Prostate gland (tissue), 2 donors: ENCODE measurements around the gene GUCY1A1. TPM values are rescaled to one million over a fixed set of nuclear protein-coding genes. Genes with fewer than 3 reads are reported as not detected.

ENCODE experiments used
- DNase-seq: peaks from one replicate; pipeline ENCODE4 v3.0.0-alpha.2; 2019; ENCODE audit warnings: low spot score
- H3K27ac ChIP-seq, 2 donors: fragments of 200-600 bp; sonication (generic); 2 replicates each; pipeline ENCODE4 v1.5.1; 2017 to 2019
- H3K27me3 ChIP-seq: fragments of 200-600 bp; sonication (generic); replicated peaks from 2 replicates; pipeline ENCODE4 v1.5.1; 2019; ENCODE audit not compliant: insufficient read depth
- H3K36me3 ChIP-seq, 2 donors: fragments of 200-600 bp; sonication (generic); 1 replicate in 1 of 2; 2 replicates in 1 of 2; pipeline versions ENCODE4 v1.5.1 to v1.8.1; 2017 to 2019
- H3K4me1 ChIP-seq: fragments of 200-600 bp; sonication (generic); replicated peaks from 2 replicates; pipeline ENCODE4 v1.5.1; 2019
- H3K4me3 ChIP-seq, 2 donors: fragments of 200-600 bp; sonication (generic); 2 replicates each; pipeline ENCODE4 v1.5.1; 2017 to 2019
- H3K9me3 ChIP-seq: fragments of 200-600 bp; sonication (generic); 2 replicates; pipeline ENCODE4 v1.5.1; 2017
- CTCF ChIP-seq, 4 experiments: fragments of 200-600 bp in 2 of 4; fragments of 450-650 bp in 2 of 4; sonication (generic) in 2 of 4; IDR thresholded peaks; 1 replicate in 3 of 4; 2 replicates in 1 of 4; pipeline ENCODE4 v1.5.1; 2016 to 2019; ENCODE audit warnings: antibody characterized with exemption in 4 of 4, mild to moderate bottlenecking in 2 of 4, moderate library complexity in 2 of 4
- POLR2A ChIP-seq: fragments of 450-650 bp; IDR thresholded peaks from one replicate; pipeline ENCODE4 v1.6.1; 2016; ENCODE audit warnings: antibody characterized with exemption, mild to moderate bottlenecking
- POLR2AphosphoS5 ChIP-seq: sonication (generic); formaldehyde crosslinking; IDR thresholded peaks from one replicate; pipeline ENCODE4 v1.6.1; 2017; ENCODE audit warnings: antibody characterized with exemption
- WGBS: methylation state at CpG from one replicate; pipeline ENCODE4 v1.1.5; 2018; 5-methylcytosine and 5-hydroxymethylcytosine counted together
- intact Hi-C: fragments of 100-400 bp; cut with DNase I; formaldehyde crosslinking; loops from one replicate; pipeline ENCODE4 v1.14.2; 2022
- total RNA-seq, 2 donors: library from RNA; depleted of rRNA; stranded (reverse); fragments of >200 nt; gene quantifications; one replicate each; pipeline ENCODE4 v1.1.0, GENCODE V29; 2016

The GUCY1A1 gene
- total RNA-seq, 2 donors from 2014 or later: 49.8 to 103 TPM

GRCh38 chr4:155679343-155679742 lies 12.7 kb downstream of the GUCY1A1 start:
- H3K4me3 ChIP-seq: no peak overlapping the region
- intact Hi-C loops: no loop called here

GRCh38 chr4:155681886-155682285 lies 15.2 kb downstream of the GUCY1A1 start:
- intact Hi-C loops: no loop called here
- Histone ChIP-seq H3K27me3 (no peaks in the 10 kb centered on the region), H3K27ac (no peak overlapping the region), H3K36me3 (no peaks in the 10 kb centered on the region), H3K4me3 (no peak overlapping the region), H3K9me3 (no peaks in the 10 kb centered on the region), H3K4me1 (peaks cover 1% of the 10 kb centered on the region)
- WGBS: 66% methylated on average over 3 of the region's 3 CpGs
- DNase-seq: no peak
- TF ChIP-seq POLR2AphosphoS5: no peak
- TF ChIP-seq POLR2A: no peak
- TF ChIP-seq CTCF (IDR thresholded peaks at IDR 0.05): no peak

More at GRCh38 chr4:155679343-155679742, 12.7 kb downstream of the GUCY1A1 start:
- 25% methylated on average over 5 of the region's 5 CpGs for WGBS
- Histone ChIP-seq H3K36me3 (no peaks in the 10 kb centered on the region), H3K27me3 (no peaks in the 10 kb centered on the region), H3K27ac (peak overlapping the region in 1 of 2 donors; percentile 25), H3K4me1 (peaks cover 4% of the 10 kb centered on the region), H3K9me3 (no peaks in the 10 kb centered on the region)
- DNase-seq: peak; percentile 74
- TF ChIP-seq CTCF (IDR thresholded peaks at IDR 0.05) (no peak), POLR2AphosphoS5 (peak; percentile 79)

GRCh38 chr4:155684423-155684822 lies 17.8 kb downstream of the GUCY1A1 start:
- H3K9me3 ChIP-seq: no peaks in the 10 kb centered on the region
- no peaks in the 10 kb centered on the region for H3K36me3 ChIP-seq

GRCh38 chr4:155684892-155685541 lies 18.4 kb downstream of the GUCY1A1 start:
- Histone ChIP-seq H3K4me1 (no peaks in the 10 kb centered on the region), H3K27ac (no peak overlapping the region), H3K9me3 (no peaks in the 10 kb centered on the region), H3K36me3 (no peaks in the 10 kb centered on the region), H3K27me3 (no peaks in the 10 kb centered on the region), H3K4me3 (no peak overlapping the region)
- no peak for TF ChIP-seq POLR2AphosphoS5
- TF ChIP-seq CTCF (IDR thresholded peaks at IDR 0.05): no peak
- TF ChIP-seq POLR2A: no peak
- intact Hi-C loops: no loop called here
- DNase-seq: no peak
- 68% methylated on average over 1 of the region's 1 CpG for WGBS

More at GRCh38 chr4:155684423-155684822, 17.8 kb downstream of the GUCY1A1 start:
- 15% methylated on average over 2 of the region's 2 CpGs for WGBS
- DNase-seq: no peak
- intact Hi-C loops: no loop called here
- Histone ChIP-seq H3K27me3 (no peaks in the 10 kb centered on the region), H3K27ac (no peak overlapping the region), H3K4me1 (no peaks in the 10 kb centered on the region), H3K4me3 (no peak overlapping the region)
- TF ChIP-seq POLR2AphosphoS5 (no peak), CTCF (IDR thresholded peaks at IDR 0.05) (no peak), POLR2A (no peak)

- Histone ChIP-seq H3K4me3 (no peak overlapping the region), H3K36me3 (no peaks in the 10 kb centered on the region), H3K4me1 (no peaks in the 10 kb centered on the region), H3K9me3 (no peaks in the 10 kb centered on the region), H3K27me3 (no peaks in the 10 kb centered on the region), H3K27ac (no peak overlapping the region)
- intact Hi-C loops: no loop called here
- DNase-seq: no peak
- no peak for TF ChIP-seq POLR2A
- no peak for TF ChIP-seq CTCF (IDR thresholded peaks at IDR 0.05)
- no peak for TF ChIP-seq POLR2AphosphoS5
- WGBS: 93% methylated on average over 6 of the region's 6 CpGs
Observed at GRCh38 chr4:155687380-155687982, 20.8 kb downstream of the GUCY1A1 start.
